Dermis blood vessel endothelial cell (primary cell): ENCODE data around the gene RAET1G. TPM values are rescaled to one million over a fixed set of nuclear protein-coding genes. Genes with fewer than 3 reads are reported as not detected.
"Not testable (repeated sequence)": the region's sequence is repeated elsewhere in the genome, so short reads cannot be mapped to it uniquely, and the experiment has no call there.

Experiments used
- DNase-seq: peaks from one replicate; pipeline ENCODE4 v3.0.0; 2010
- total RNA-seq: library from RNA; depleted of rRNA; stranded (reverse); fragments of >200 nt; gene quantifications from 2 replicates; pipeline ENCODE4 v1.2.3, GENCODE V29; 2014

RAET1G gene
- total RNA-seq, 1 donor from 2014 or later: not detected

DNA sequence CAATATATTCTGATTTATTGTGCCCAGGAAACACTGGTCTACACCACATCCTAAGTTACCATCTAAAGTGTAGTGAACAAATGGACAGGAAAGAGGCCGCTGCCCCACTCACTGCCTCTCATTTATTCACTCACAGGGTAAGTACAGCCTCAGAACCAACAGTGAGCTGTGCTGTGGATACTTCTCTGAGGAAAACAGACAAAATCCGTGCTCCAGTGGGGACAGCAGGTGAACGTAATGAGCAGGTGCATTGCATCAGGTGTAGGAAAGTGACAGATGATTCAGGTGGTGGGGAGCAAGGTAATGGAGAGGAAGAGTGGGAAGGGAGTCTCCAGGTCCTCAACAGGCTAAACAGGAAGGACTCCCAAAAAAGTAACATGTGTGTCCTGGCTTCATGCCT is 10.5 kb upstream of the RAET1G start:
- no peak for DNase-seq

DNA sequence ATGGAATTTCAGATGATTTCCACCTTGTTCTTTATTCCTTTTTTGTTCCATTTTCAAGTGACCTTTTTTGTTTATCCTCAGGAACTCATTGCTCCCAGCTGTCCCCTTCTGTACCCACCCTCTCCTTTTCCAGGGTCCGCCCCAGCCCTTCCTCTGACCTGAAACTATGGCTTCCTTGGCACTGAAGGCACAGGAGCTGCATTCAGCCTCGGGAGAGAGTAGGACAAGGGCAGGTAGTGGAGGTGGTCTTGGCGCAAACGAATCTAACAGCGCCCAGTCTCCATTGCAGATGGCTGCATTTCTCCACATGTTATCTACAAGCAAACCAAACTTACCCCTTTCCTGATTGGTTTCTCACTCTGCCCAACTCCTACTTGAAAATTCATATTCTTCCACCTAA is 10.1 kb upstream of the RAET1G start:
- no peak for DNase-seq

DNA sequence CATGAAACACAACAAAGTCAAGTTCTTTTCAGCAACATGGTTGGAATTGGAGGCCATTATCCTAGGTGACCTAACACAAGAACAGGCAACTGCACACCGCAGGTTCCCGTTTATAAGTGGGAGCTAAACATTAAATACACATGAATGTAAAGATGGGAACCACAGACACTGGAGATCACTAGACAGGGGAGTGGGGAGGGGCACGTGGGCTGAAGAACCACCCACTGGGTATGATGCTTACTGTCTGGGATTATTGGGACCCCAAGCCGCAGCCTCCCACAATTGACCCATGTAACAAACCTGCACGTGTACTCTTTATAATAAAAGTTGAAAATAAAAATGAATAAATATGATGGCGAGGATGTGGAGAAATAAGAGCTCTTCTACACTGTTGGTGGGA is 8.6 kb upstream of the RAET1G start:
- DNase-seq: no peak

DNA sequence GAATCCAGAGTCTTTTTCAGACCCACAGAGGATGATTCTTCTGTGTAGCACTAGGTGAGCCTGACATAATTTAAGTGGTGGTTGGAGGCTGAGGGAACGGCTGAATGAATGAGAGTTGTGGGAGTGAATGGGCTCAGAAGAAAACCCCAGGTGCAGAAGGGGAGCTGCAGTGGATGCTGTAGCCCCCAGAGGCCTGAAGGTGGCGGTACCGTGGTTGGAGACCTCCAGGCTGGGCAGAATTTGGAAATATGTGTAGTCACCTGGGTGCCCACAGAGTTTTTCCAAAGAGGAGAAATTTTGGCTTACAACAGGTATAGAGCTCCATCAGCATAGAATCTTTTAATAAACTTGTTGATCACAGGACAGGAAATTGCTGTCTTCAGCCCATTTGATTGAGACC is 6.5 kb upstream of the RAET1G start:
- peak; percentile 40 for DNase-seq

DNA sequence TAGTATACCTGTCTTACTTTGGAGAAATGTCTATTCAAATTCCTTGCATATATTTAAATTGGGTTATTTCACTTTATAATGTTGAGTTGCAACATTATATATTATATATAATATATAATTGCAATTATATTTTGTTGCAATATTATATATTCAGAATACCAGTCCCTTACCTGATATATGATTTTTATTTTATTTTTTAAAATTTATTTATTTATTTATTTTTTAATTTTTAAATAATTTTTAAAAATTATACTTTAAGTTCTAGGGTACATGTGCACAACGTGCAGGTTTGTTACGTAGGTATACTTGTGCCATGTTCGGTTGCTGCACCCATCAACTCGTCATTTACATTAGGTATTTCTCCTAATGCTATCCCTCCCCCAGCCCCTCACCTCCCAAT is 4.1 kb upstream of the RAET1G start:
- DNase-seq: not testable (repeated sequence)

DNA sequence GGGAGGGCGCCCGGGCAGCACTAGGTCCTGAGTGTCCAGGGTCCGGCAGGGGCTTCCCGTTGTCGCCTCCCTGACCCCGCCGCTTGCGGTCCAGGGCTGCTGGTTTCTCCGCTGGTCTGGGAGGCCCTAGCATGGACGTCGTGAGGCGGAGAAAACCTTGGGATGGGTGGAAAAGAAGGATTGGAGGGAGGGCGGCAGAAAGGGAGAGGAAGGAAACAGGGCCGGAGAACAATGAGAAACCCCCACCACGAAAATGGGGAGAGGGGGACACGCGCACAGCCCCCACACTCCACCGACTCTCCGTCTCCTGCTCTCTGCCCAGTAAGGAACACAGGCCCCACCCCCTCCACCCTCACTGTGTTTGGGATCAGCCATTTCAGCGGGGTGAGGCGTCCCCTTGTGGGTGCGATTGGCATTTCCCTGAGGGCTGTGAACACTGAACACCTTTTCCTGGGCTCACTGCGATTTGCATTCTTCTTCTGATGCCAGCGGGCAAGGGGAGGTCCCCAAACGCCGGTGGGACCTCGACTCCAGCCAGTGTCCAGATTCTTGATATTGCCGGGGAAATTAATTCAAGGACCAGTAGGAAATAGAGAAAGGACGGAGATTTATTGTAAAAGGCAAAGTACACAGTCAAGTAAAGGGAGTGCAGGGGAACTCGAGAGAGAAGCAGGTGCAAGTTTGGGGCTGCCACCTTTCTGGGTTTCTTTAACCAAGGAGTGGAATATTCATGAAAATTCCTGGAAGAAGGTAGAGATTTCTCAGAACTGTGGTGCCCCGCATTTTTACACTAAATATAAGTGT is 3.3 kb upstream of the RAET1G start:
- DNase-seq: peak; percentile 87

DNA sequence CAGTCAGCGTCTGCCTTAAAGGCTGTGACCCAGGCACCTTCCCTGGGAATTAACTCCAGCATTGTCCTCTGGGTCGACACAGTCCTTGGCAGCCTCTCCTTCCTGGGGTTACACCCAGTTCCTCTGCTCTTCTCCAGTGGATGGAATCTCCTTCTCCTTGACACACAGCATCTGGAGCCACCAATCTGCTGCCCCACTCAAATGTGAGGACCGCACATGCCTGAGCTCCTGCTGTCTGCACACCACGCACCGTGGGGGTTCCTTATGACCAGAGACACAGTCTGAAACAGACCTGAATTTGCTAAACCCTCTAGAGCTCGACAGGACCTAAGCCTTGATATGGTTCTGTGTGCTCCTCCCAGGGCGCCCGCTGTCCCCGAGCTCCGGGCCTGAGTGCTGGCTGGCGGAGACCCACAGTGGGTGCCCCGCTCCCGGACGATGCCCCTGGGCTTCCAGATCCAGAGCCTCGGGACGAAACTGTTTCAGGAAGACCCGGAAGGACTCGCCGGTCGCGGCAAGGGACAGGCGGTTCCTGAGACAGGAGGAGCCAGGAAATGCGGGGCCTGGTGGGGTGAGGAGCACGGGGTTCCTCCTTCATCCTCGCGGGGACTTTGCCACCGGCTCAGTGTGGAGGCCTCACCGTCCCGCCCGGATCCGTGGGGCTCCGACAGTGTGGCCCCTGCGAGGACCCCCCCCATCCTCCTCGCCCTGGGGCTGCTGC is 2.5 kb upstream of the RAET1G start:
- peak; percentile 34 for DNase-seq

DNA sequence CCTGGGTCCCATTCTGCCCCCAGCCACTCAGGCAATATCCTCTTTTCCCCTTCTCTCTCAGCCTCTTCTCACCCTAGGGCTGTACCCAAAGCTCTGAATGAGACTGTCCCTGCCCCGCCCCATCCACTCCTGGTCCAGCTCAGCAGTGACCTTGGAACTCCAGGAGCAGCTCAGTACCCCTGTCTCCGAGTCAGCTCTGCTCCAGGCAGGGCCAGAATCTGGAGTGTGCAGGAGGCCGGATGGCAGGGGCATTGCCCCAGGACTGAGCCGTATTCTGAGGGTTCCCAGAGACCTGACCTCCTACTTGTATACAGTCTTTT is 2.0 kb upstream of the RAET1G start:
- no peak for DNase-seq

DNA sequence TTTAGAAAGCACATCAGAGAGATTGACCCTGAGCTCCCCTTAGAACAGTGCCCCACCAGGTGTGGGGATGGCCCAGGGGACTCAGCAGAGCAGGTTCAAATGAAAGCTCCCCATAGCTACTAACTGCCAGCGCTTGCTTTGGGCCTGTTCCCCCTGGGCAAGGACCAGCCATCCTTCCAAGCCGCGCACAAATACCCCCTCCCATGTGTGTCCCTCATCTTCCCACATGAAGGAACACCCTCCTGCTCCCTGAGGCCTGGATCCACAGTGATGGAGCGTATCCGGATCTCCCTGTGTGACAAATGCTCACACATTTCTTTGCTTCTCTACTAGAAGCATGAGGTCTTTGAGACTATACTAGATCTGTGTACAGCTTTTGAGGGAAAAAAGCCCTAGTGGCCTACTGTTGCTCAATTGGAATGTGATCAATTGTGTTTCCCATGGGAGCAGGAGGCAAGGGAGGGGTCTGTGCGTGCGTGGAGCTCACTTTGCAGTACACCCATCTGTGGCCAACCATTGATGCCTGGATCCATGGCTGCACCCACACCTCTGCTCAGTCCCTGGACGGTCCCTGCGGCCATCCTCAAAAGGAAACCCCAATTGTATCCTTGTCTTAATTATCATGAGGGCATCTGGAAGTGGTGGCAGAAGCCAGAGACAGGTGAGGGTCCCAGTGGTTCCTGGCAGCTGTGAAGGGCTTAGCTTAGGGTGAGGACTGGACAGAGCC is 1.4 kb upstream of the RAET1G start:
- no peak for DNase-seq

DNA sequence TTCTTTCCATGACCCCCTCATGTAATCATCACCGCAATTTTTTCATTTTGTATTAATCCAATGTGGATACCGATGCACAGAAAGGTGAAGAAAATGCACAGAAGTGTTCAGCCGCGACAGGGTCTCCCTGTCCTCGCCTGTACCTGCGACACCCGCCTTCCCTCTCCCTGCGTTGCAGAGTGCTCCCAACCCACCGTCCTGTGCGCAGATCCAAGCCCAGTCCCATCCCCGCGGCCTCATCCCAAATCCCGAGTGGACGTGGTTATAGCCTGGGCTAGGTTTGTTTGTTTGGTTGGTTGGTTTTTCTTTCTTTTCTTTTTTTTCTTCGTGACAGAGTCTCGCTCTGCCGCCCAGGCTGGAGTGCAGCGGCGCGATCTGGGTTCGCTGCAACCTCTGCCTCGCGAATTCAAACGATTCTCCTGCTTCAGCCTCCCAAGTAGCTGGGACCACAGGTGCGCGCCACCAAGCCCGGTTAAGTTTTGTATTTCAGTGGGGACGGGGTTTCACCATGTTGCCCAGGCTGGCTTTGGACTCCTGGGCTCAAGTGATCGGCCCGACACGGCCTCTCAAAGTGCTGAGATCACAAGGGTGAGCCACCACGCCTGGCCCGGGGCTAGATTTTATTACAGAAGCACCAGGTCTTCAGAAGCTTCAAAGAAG is 536 bp upstream of the RAET1G start:
- DNase-seq: no peak

DNA sequence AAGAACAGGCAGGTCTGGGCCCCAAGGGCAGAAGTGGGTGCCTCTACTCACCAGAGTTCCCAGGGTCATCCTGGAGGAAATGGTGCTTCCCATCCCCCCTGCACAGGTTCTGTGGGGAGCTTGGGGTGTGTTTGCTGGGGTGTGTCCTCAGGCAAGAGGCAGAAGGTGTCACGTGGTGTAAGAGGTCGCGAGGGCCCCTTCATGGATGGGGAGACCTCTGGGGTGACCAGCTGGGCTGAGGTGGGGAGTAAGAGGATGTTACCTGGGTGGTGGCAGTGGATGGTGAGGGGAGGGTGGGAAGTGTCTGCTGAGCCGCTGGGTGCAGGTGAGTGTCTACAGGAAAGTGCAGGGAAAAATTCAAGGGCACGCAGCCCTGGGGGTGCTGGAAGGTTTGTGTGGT is 830 bp downstream of the RAET1G start:
- DNase-seq: not testable (repeated sequence)

DNA sequence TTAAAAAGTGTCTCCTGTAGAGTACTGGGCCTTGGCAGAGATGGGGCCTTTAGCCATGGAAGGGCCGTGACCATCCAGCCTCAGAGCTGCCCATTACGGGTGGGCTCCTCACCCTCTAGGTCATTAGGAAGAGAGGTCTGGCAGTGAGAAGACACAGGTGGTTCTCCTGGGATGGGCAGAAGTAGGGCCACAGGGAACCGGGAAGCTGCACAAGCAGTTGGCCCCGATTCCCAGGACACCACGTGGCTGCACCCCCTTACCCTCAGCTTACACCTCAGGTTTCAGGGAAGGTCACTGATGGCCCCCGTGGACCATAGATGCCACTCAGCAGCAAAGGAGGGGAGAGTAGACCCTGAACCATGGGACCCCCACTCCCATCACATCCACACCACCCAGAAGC is 1.6 kb downstream of the RAET1G start:
- DNase-seq: no peak

DNA sequence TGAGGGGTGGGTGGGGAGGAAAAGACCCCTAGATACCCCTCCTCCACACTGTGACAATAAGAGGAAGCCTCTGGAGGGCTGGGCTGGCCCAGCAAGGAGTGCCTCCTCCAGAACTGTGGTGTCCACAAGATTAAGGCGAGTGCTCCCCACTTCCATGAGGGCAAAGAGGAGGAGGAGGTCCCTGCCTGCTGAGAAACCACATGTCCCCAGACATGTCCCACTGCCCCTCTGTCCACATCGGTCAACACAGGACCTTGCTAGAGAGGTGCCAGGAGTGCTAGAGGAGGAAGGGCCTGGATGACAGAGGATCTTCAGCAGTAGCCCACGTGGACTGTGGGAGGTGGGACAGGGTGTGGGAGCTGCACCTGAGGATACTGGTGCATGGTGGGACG is 3.1 kb downstream of the RAET1G start:
- DNase-seq: no peak

DNA sequence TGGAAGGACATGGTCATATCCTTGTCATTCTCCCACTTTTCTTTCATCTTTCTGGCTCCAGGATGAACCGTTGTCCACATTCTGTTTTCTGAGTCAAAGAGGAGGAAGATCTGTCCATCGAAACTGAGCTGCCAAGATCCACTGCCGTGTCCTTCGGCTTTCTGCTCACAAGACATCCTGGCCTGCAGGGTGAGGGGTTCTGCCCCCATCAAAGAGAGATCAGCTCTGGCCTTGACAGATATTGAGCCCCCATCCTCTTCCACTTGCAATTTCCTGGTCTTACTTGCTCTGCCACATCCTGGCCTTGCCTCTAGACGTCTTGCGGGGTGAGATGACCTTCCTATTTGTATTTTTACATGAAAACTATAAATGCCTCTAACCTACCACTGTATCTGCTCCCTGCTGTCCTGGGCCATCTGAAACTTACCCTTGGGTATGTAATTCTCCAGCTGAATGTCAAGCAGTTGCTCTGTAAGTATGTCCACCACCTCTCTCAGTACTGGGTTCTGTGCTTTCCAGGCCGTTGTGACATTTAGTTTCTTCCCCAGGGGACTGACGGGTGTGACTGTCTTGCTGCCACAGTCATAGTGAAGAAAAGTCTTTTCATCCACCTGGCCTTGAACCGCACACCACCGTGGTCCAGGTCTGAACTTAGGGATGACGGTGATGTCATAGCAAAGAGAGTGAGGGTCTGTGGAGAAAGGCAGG is 3.6 kb downstream of the RAET1G start:
- DNase-seq: not testable (repeated sequence)

DNA sequence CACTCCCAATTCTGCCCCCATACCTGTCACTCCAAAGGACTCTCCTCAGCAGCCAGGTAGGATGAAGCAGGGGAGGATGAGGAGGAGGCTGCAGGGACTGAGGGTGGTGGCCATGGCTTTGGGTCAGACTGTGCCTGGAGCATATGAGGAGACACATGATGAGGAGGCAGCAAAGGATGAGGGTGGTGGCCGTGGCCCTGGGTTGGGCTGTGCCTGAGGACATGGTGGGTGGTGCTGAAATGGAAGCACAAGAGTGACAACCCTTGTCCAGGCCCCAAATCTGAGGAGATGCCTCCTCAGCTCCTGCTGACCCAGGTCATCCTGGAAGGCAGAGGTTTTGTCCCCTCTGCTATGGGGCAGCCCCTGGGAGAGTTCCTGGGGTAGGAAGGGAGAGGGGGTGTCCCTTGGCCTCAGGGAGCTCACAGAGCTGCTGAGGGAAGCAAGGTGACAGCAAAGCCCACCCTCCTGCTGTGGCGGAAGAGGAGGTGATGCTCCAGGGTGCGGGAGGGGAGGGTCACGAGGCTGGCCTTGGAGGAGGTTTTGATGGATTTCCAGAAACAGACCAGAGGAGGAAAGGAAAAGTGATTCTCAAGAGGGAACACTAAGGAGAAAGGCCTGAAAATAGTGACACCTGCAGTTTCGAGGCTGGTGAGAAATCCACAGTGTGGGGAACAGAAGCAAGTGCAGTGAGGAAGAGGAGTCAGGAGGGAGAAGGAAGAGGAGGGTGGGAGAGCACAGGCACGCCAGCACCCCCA is 4.6 kb downstream of the RAET1G start:
- DNase-seq: no peak

DNA sequence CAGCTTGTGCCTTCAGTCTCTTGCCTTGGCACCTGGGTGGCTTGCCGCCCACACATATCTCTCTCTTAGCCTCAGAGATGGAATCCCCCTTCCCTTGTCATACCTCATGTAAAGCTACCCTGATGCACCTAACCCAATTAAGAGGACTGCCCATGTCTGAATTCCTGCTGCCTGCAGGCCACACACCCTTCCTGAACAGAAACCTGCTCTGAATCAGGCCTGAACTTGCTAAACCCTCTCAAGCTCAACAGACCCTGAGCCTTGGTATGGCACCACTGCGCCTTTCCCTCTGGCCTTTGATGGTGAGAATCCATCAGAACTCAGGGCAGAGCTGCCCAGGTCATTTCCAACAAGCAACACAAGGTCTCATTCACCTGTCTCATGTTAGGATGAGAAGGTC is 5.2 kb downstream of the RAET1G start:
- no peak for DNase-seq

DNA sequence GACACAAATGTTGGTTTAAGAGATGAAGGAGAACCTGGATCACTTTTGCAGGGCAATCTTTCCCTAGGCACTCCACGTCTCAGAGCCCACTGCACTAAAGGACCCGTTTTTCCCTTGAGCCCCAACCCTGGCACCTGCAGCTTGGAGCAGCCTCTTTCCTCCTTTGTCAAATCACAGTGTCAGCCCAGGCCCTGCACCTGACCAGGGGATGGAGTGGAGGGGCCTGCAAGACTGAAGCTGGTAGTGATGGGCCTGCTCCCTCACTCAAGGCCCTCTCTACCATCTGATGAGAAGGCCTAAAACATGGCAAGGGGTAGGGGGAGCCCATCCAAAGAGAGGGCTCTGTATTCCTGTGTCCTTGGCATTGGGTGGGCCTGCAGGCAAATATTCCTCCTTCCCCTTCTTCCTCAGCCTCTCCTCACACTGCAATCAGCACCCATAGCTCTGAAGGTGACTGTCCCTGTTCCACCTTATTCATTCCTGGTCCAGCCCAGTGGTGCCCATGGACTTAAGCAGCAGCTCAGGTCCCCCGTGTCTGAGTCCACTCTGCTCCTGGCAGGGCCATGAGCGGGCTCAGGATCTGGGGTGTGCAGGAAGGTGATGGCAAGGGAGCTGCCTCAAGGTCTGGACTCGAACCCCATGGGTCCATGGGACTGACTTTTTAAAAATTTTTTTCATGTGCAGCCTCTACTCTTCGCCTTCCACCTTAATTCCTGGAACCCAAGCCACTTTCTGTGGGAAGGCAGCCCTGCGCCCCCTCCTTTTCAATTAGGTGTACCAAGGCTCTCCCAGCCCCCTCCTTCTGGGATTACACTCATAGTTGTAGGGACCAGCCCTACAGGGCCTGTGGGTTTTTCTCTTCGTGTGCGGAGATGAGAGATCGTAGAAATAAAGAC is 6.7 kb downstream of the RAET1G start:
- no peak for DNase-seq

DNA sequence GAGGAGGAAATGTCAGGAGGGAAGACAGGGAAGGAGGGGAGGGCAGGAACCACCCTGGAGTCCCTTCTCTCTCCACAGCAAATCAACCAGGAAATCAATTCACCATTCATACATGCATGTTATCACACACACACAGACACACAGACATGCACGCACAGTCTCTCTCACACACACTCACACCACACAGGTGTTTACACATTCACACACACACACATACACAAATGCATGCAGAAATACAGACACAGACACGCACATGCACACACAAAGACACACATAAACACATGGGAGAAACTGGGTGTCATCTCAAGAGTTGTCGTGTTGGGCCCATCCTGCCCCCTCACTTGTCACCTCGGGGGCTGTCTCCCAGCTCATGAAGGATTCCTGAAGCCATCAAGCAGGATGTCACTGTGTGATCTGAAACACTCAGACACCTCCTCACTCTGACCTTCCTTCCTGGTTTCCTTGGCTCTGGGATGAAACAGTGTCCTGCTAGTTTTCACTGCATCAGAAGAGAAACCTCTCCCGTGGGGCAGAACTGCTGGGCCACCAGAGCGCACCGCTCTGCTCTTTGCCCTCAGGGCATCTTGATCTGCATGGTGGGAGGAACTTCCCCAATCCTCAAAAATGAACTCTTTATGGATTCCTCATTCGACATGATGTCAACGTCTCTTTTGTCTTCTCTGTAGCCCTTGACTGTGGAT is 9.2 kb downstream of the RAET1G start:
- no peak for DNase-seq

DNA sequence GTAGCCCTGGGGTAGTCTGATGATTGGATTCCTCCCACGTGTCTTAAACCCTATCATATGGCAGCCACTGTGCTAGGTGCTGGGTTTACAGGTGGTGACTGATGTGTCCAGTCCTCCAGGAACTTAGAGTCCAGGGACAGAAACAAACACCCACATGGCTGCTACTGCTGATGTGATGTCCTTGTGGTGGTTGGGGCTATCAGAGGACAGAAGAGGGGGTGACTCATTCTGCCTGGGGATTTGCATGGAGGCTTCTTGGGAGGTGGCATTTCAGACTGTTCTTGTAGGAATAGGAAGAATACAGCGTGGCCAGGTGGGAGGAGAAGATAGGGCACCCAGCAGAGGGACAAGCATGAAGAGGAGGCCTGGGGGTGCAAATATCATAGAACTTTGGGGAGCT is 9.8 kb downstream of the RAET1G start:
- no peak for DNase-seq

DNA sequence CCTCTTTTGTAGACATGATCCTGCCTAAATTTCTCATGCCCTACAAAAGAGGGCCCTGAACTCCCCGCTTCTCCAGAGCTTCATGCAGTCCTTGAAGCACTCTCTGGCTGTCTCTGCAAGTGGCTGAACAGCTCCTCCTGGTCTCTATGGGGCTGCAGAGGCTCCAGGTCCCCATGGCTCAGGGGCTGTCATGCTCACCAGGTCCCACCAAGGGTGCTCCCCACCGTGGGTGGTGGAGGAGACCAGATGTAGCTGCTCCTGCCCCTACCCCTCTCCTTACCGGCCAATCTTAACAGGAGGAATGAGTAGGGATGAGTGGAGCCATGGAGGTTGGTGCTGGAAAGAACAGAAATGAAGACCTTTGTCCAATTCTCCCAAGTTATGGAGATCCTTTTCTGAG is 10.2 kb downstream of the RAET1G start:
- DNase-seq: not testable (repeated sequence)
